B cell (primary cell): ENCODE data around the gene BUB1. TPM values are rescaled to one million over a fixed set of nuclear protein-coding genes. Genes with fewer than 3 reads are reported as not detected.
"Not testable (repeated sequence)": the region's sequence is repeated elsewhere in the genome, so short reads cannot be mapped to it uniquely, and the experiment has no call there.

ENCODE experiments used
- ATAC-seq: fragments of 200-7000 bp; cut with Tn5 transposase; one replicate; pipeline ENCODE4 v1.10.0; 2021; ENCODE audit warnings: low read depth, mild to moderate bottlenecking, moderate number of reproducible peaks, moderate library complexity
- CTCF ChIA-PET: fragments of 350-600 bp; sonication (Branson Sonifier 250); formaldehyde crosslinking; loops from one replicate; lab custom pipeline; 2021; ENCODE audit warnings: antibody characterized with exemption, inconsistent platforms; lab: Charles Lee
- POLR2A ChIA-PET: fragments of 350-600 bp; sonication (Branson Sonifier 250); formaldehyde crosslinking; loops from one replicate; lab custom pipeline; 2021; ENCODE audit warnings: antibody characterized with exemption; lab: Charles Lee
- DNase-seq: peaks from one replicate; pipeline ENCODE4 v3.0.0; 2013
- H2AFZ ChIP-seq: 2 replicates; pipeline ENCODE4 v1.6.1; 2012; ENCODE audit warnings: mild to moderate bottlenecking, low read depth, low read length; ENCODE audit not compliant: insufficient read depth, poor library complexity, severe bottlenecking
- H3K27ac ChIP-seq, 2 donors: 1 replicate in 1 of 2; 2 replicates in 1 of 2; pipeline ENCODE4 v1.5.1; 2012 to 2013; ENCODE audit warnings: low read length in 2 of 2, mild to moderate bottlenecking in 2 of 2, moderate library complexity in 1 of 2
- H3K27me3 ChIP-seq, 4 experiments: fragments of 200-600 bp in 1 of 4; sonication (generic) in 1 of 4; replicated peaks in 1 of 4; 1 replicate in 2 of 4; 2 replicates in 2 of 4; pipeline versions ENCODE4 v1.6.1 to v1.7.0; 2013 to 2016; ENCODE audit warnings: low read length in 3 of 4, mild to moderate bottlenecking in 2 of 4, mixed read lengths in 1 of 4, moderate library complexity in 1 of 4; ENCODE audit not compliant: insufficient read depth in 4 of 4, control insufficient read depth in 3 of 4; ENCODE audit errors: control extremely low read depth in 1 of 4
- H3K36me3 ChIP-seq, 2 experiments: replicated peaks in 1 of 2; 1 replicate in 1 of 2; 2 replicates in 1 of 2; pipeline versions ENCODE4 v1.6.1 to v1.7.1; 2013; ENCODE audit warnings: low read length in 1 of 2; ENCODE audit not compliant: insufficient read depth in 2 of 2, control insufficient read depth in 1 of 2; ENCODE audit errors: control extremely low read depth in 1 of 2, extremely low read depth in 1 of 2
- H3K4me1 ChIP-seq, 2 donors: fragments of 200-600 bp in 1 of 2; sonication (generic) in 1 of 2; 1 replicate in 1 of 2; 2 replicates in 1 of 2; pipeline versions ENCODE4 v1.5.1 to v1.6.1; 2013 to 2017; ENCODE audit warnings: low read length in 2 of 2; ENCODE audit not compliant: control insufficient read depth in 2 of 2, insufficient read depth in 2 of 2
- H3K4me2 ChIP-seq: replicated peaks from 2 replicates; pipeline ENCODE3; 2012; ENCODE audit warnings: mild to moderate bottlenecking, low read depth, low read length; ENCODE audit not compliant: poor library complexity, severe bottlenecking
- H3K4me3 ChIP-seq, 5 experiments: fragments of 200-600 bp in 1 of 5; sonication (generic) in 1 of 5; 1 replicate in 3 of 5; 2 replicates in 2 of 5; pipeline versions ENCODE4 v1.5.1 to v1.7.0; 2011 to 2016; ENCODE audit warnings: low read length in 4 of 5, mild to moderate bottlenecking in 4 of 5, low read depth in 2 of 5, control low read depth in 1 of 5, moderate library complexity in 1 of 5; ENCODE audit not compliant: insufficient read depth in 1 of 5; ENCODE audit errors: control extremely low read depth in 1 of 5, extremely low read depth in 1 of 5
- H3K79me2 ChIP-seq: fragments of 200-600 bp; sonication (generic); one replicate; pipeline ENCODE4 v1.6.0; 2016; ENCODE audit warnings: low read length; ENCODE audit not compliant: control insufficient read depth, insufficient read depth
- H3K9ac ChIP-seq: fragments of 200-600 bp; sonication (generic); 2 replicates; pipeline ENCODE4 v1.6.1; 2017; ENCODE audit warnings: mild to moderate bottlenecking, low read length, moderate library complexity
- H3K9me3 ChIP-seq, 3 donors: one replicate each; pipeline versions ENCODE4 v1.6.1 to v1.7.1; 2013; ENCODE audit warnings: low read length in 2 of 3; ENCODE audit not compliant: control insufficient read depth in 2 of 3, insufficient read depth in 1 of 3; ENCODE audit errors: control extremely low read depth in 1 of 3
- H4K20me1 ChIP-seq: 2 replicates; pipeline ENCODE4 v1.6.0; 2012; ENCODE audit warnings: mild to moderate bottlenecking, low read length; ENCODE audit not compliant: insufficient read depth, control insufficient read depth, poor library complexity, severe bottlenecking
- H3K27ac Mint-ChIP-seq: one replicate; pipeline ENCODE4 v1.8.0; 2021; ENCODE audit warnings: mixed read lengths
- H3K27me3 Mint-ChIP-seq: one replicate; pipeline ENCODE4 v1.8.0; 2021; ENCODE audit warnings: mixed read lengths
- H3K4me1 Mint-ChIP-seq: one replicate; pipeline ENCODE4 v1.8.0; 2021; ENCODE audit warnings: mixed read lengths
- H3K4me3 Mint-ChIP-seq: one replicate; pipeline ENCODE4 v1.8.0; 2021; ENCODE audit warnings: mixed read lengths
- H3K9me3 Mint-ChIP-seq: one replicate; pipeline ENCODE4 v1.8.0; 2022; ENCODE audit warnings: mixed read lengths; ENCODE audit not compliant: insufficient read depth
- WGBS: methylation state at CpG from one replicate; pipeline ENCODE4 v1.1.5; 2013; ENCODE audit warnings: missing lambda C conversion rate; ENCODE audit not compliant: insufficient coverage; 5-methylcytosine and 5-hydroxymethylcytosine counted together
- intact Hi-C: fragments of 100-400 bp; cut with micrococcal nuclease; formaldehyde crosslinking; loops from one replicate; pipeline ENCODE4 v1.10.0; 2022
- polyA plus RNA-seq: library from polyadenylated mRNA; depleted of rRNA; stranded (reverse); fragments of >200 nt; gene quantifications from 2 replicates; pipeline ENCODE4 v1.2.3, GENCODE V29; 2012
- total RNA-seq, 2 donors: library from RNA; stranded (reverse); fragments of 120-200 nt in 1 of 2; gene quantifications; 1 replicate in 1 of 2; 2 replicates in 1 of 2; pipeline versions ENCODE4 v1.2.3 to v1.2.4, GENCODE V29; 2013 to 2022

Gene BUB1
- total and polyA plus RNA-seq, 2 donors (not counting 1 experiment from before 2014, with no cell fraction given): 0.85 to 2.0 TPM

DNA sequence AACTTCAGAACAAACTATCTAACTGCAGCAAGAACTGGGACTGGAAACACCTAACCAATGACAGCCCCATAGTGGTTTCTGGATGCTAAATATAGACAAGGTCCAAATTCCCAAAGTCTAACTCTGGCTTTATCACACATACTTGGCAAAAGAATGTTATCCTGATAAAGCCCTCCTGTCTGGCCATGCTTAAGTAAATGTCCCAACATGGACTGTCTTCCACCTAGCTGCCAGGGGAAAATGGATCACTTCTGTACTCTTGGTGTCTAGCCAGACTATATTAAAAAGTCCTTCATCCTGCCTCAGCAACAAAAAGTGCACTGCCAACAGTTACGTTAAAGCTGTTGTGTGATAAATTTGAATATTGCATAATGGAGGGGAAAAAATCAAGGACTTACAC, 89.3 kb downstream of the BUB1 start:
- no CpG with 5 or more reads among the region's 1 CpG for WGBS
- H3K4me3 ChIP-seq, H3K27ac Mint-ChIP-seq, intact Hi-C loops, H3K4me1 Mint-ChIP-seq, CTCF ChIA-PET, H3K36me3 ChIP-seq, H3K9me3 Mint-ChIP-seq, H3K9ac ChIP-seq, H3K27me3 ChIP-seq, H3K4me2 ChIP-seq, H4K20me1 ChIP-seq, ATAC-seq, H2AFZ ChIP-seq, H3K9me3 ChIP-seq, POLR2A ChIA-PET, H3K4me1 ChIP-seq, H3K27ac ChIP-seq, DNase-seq, H3K27me3 Mint-ChIP-seq, H3K79me2 ChIP-seq, H3K4me3 Mint-ChIP-seq: not testable (repeated sequence)

Other genes starting within 250 kb of the BUB1 start
- 0.47 and 0.49 TPM in 2 replicates for gene LIMS4, start 205.2 kb downstream of the BUB1 start, total RNA-seq
- 0.07 TPM in 1 of 2 replicates, not detected in the other for gene LIMS4, start 205.2 kb downstream of the BUB1 start, polyA plus RNA-seq
- 78.3 and 79.5 TPM in 2 replicates for gene RGPD6, start 100.8 kb downstream of the BUB1 start, total RNA-seq
- gene RGPD6, start 100.8 kb downstream of the BUB1 start, polyA plus RNA-seq: 5.1 and 13.1 TPM in 2 replicates
- gene ACOXL, start 54.5 kb upstream of the BUB1 start, total RNA-seq: not detected in 2 replicates
- gene ACOXL, start 54.5 kb upstream of the BUB1 start, polyA plus RNA-seq: 0.06 and 0.09 TPM in 2 replicates